Jurkat, Clone E6-1 (cell line): ENCODE results near the gene MAP3K5. TPM values are rescaled to one million over a fixed set of nuclear protein-coding genes. Genes with fewer than 3 reads are reported as not detected.
"Not testable (repeated sequence)": the region's sequence is repeated elsewhere in the genome, so short reads cannot be mapped to it uniquely, and the experiment has no call there.

Source experiments
- DNase-seq: peaks from one replicate; pipeline ENCODE4 v3.0.0-alpha.2; 2011; ENCODE audit warnings: low read depth, low spot score
- H3K4me3 ChIP-seq: 2 replicates; pipeline ENCODE4 v1.5.1; 2011; ENCODE audit warnings: mild to moderate bottlenecking, low read length, control low read depth, moderate library complexity
- polyA plus RNA-seq: library from polyadenylated mRNA; unstranded; fragments of >200 nt; gene quantifications from one replicate; pipeline ENCODE4 v1.2.1, GENCODE V29; 2012; ENCODE audit warnings: missing spikeins; ENCODE audit not compliant: insufficient read length, insufficient read depth

The MAP3K5 gene
- 6.6 TPM for polyA plus RNA-seq

GRCh38 chr6:136792410-136793262 is at the start of gene MAP3K5:
TSS of gene MAP3K5 (minus strand) at chr6:136792477. CDS start at chr6:136792157, 320 bp downstream.
- peak; percentile 81 for DNase-seq
- H3K4me3 ChIP-seq, result peak within 1 kb of the TSS; percentile 80

- no peak for DNase-seq
- no peak overlapping the region for H3K4me3 ChIP-seq
Measured at GRCh38 chr6:136840276-136841001, 48.2 kb upstream of the MAP3K5 start.

- no peak overlapping the region for H3K4me3 ChIP-seq
- DNase-seq, result no peak
Measured at GRCh38 chr6:136831873-136832562, 39.7 kb upstream of the MAP3K5 start.

- DNase-seq, result no peak
- no peak overlapping the region for H3K4me3 ChIP-seq
Measured at GRCh38 chr6:136826216-136826615, 33.9 kb upstream of the MAP3K5 start.

GRCh38 chr6:136823128-136823660 is 30.9 kb upstream of the MAP3K5 start:
- H3K4me3 ChIP-seq, result peak overlapping the region; percentile 66
- DNase-seq, result no peak

GRCh38 chr6:136822376-136823127 is 30.3 kb upstream of the MAP3K5 start, which contains the start of gene PEX7:
TSS of gene PEX7 (plus strand) at chr6:136822592. CDS start at chr6:136822666, 74 bp downstream.
- DNase-seq, result peak; percentile 91
- peak within 1 kb of the TSS; percentile 66 for H3K4me3 ChIP-seq

GRCh38 chr6:136822046-136822375 is 29.7 kb upstream of the MAP3K5 start:
- H3K4me3 ChIP-seq, result peak overlapping the region; percentile 66
- DNase-seq, result no peak

GRCh38 chr6:136820561-136820960 is 28.3 kb upstream of the MAP3K5 start:
- H3K4me3 ChIP-seq, result no peak overlapping the region
- no peak for DNase-seq

- DNase-seq, result no peak
- H3K4me3 ChIP-seq, result no peak overlapping the region
Measured at GRCh38 chr6:136816656-136817055, 24.4 kb upstream of the MAP3K5 start.

- H3K4me3 ChIP-seq, DNase-seq: not testable (repeated sequence)
Measured at GRCh38 chr6:136815608-136816007, 23.3 kb upstream of the MAP3K5 start.

GRCh38 chr6:136812174-136812573 is 19.9 kb upstream of the MAP3K5 start:
- H3K4me3 ChIP-seq, result no peak overlapping the region

GRCh38 chr6:136811272-136811671 is 19.0 kb upstream of the MAP3K5 start:
- DNase-seq, result no peak
- no peak overlapping the region for H3K4me3 ChIP-seq

More at GRCh38 chr6:136812174-136812573, 19.9 kb upstream of the MAP3K5 start:
- DNase-seq, result no peak

GRCh38 chr6:136809091-136809860 is 17.0 kb upstream of the MAP3K5 start:
- H3K4me3 ChIP-seq, result no peak overlapping the region
- DNase-seq, result no peak

GRCh38 chr6:136803608-136804007 is 11.3 kb upstream of the MAP3K5 start:
- DNase-seq, result no peak
- H3K4me3 ChIP-seq, result no peak overlapping the region

- DNase-seq, result no peak
- H3K4me3 ChIP-seq, result no peak overlapping the region
Measured at GRCh38 chr6:136801581-136801980, 9.3 kb upstream of the MAP3K5 start.

GRCh38 chr6:136798044-136798443 is 5.8 kb upstream of the MAP3K5 start:
- DNase-seq, result no peak
- H3K4me3 ChIP-seq, result no peak overlapping the region

- H3K4me3 ChIP-seq, result no peak overlapping the region
- DNase-seq, result no peak
Measured at GRCh38 chr6:136795996-136796395, 3.7 kb upstream of the MAP3K5 start.

GRCh38 chr6:136795386-136795785 is 3.1 kb upstream of the MAP3K5 start:
- DNase-seq, result no peak
- H3K4me3 ChIP-seq, result no peak overlapping the region
